HepG2 (cell line): Measurements from ENCODE around the gene WDFY1. TPM values are rescaled to one million over a fixed set of nuclear protein-coding genes. Genes with fewer than 3 reads are reported as not detected.

Experiments
- CSRNP2 ChIP-seq: sonication (generic); formaldehyde crosslinking; conservative IDR thresholded peaks from 2 replicates; pipeline ENCODE4 v1.8.0; 2022; ENCODE audit warnings: low read depth, missing genetic modification reagents
- ELF3 ChIP-seq: IDR thresholded peaks from 2 replicates; pipeline ENCODE4 v1.6.1; 2016; ENCODE audit warnings: missing genetic modification reagents, missing compliant biosample characterization
- GTF3A ChIP-seq: sonication (generic); formaldehyde crosslinking; conservative IDR thresholded peaks from 2 replicates; pipeline ENCODE4 v1.4.0; 2020; ENCODE audit warnings: mild to moderate bottlenecking, missing genetic modification reagents
- HNRNPLL ChIP-seq: fragments of 200-400 bp; formaldehyde crosslinking; IDR thresholded peaks from 2 replicates; pipeline ENCODE4 v1.6.1; 2017; ENCODE audit warnings: mild to moderate bottlenecking, low read depth, low read length; ENCODE audit not compliant: poor library complexity, severe bottlenecking
- HOXA3 ChIP-seq: sonication (generic); formaldehyde crosslinking; IDR thresholded peaks from 2 replicates; pipeline ENCODE4 v1.5.0; 2020; ENCODE audit warnings: missing genetic modification reagents
- HOXA9 ChIP-seq: sonication (generic); formaldehyde crosslinking; IDR thresholded peaks from 2 replicates; pipeline ENCODE4 v1.8.1; 2022; ENCODE audit warnings: missing genetic modification reagents, mild to moderate bottlenecking, moderate library complexity, borderline replicate concordance
- KLF12 ChIP-seq: sonication (generic); formaldehyde crosslinking; IDR thresholded peaks from 2 replicates; pipeline ENCODE4 v1.4.0; 2020; ENCODE audit warnings: missing genetic modification reagents, borderline replicate concordance
- PAX8 ChIP-seq: sonication (generic); formaldehyde crosslinking; IDR thresholded peaks from 2 replicates; pipeline ENCODE4 v1.8.0; 2022; ENCODE audit warnings: mild to moderate bottlenecking, missing genetic modification reagents, borderline replicate concordance
- PCBP2 ChIP-seq: fragments of 200-400 bp; formaldehyde crosslinking; optimal IDR thresholded peaks from 2 replicates; pipeline ENCODE3; 2018; ENCODE audit warnings: low read length, low read depth; ENCODE audit not compliant: poor library complexity, severe bottlenecking
- XBP1 ChIP-seq: sonication (generic); formaldehyde crosslinking; IDR thresholded peaks from 2 replicates; pipeline ENCODE4 v1.5.0; 2020; ENCODE audit warnings: missing genetic modification reagents
- ZNF205 ChIP-seq: IDR thresholded peaks from 2 replicates; pipeline ENCODE4 v1.6.1; 2018; ENCODE audit warnings: missing biosample characterization, missing genetic modification reagents
- ZNF260 ChIP-seq: sonication (generic); formaldehyde crosslinking; IDR thresholded peaks from 2 replicates; pipeline ENCODE4 v1.4.0; 2020; ENCODE audit warnings: missing genetic modification reagents, low read depth, mild to moderate bottlenecking, borderline replicate concordance
- ZNF639 ChIP-seq: conservative IDR thresholded peaks from 2 replicates; pipeline ENCODE4 v1.6.1; 2018; ENCODE audit warnings: missing genetic modification reagents
- ZNF691 ChIP-seq: sonication (generic); formaldehyde crosslinking; IDR thresholded peaks from 2 replicates; pipeline ENCODE4 v1.4.0; 2020; ENCODE audit warnings: missing genetic modification reagents, low read depth, mild to moderate bottlenecking, borderline replicate concordance
- ZSCAN22 ChIP-seq: sonication (generic); formaldehyde crosslinking; IDR thresholded peaks from 2 replicates; pipeline ENCODE4 v1.4.0; 2020; ENCODE audit warnings: mild to moderate bottlenecking, missing genetic modification reagents
- polyA plus RNA-seq, 8 experiments: library from polyadenylated mRNA; depleted of rRNA in 3 of 8; stranded (reverse) in 7 of 8; unstranded in 1 of 8; fragments of >200 nt; fragmentation: Illumina TruSeq in 4 of 8; extraction: Trizol in 4 of 8; gene quantifications; 2 replicates each; pipeline versions ENCODE4 v1.2.1 to v1.2.3, GENCODE V29; 2011 to 2016; ENCODE audit warnings: low read depth in 4 of 8, missing spikeins in 1 of 8, mixed read lengths in 1 of 8; ENCODE audit not compliant: insufficient read depth in 1 of 8
- total RNA-seq, 5 experiments: library from RNA; depleted of rRNA; stranded (reverse); fragments of >200 nt; fragmentation: Illumina TruSeq; extraction: Trizol; gene quantifications; 2 replicates each; pipeline ENCODE4 v1.2.3, GENCODE V29; 2016; ENCODE audit warnings: low read depth in 1 of 5
- TF ChIP-seq, protein P1 (sequence below): IDR thresholded peaks from 2 replicates; pipeline ENCODE4 v1.6.1; 2016; ENCODE audit warnings: mild to moderate bottlenecking
- TF ChIP-seq, protein P2 (sequence below): sonication (generic); formaldehyde crosslinking; IDR thresholded peaks from 2 replicates; pipeline ENCODE4 v1.4.0; 2020; ENCODE audit warnings: missing genetic modification reagents
- TF ChIP-seq, protein P3 (sequence below): IDR thresholded peaks from 2 replicates; pipeline ENCODE4 v1.4.0; 2020; ENCODE audit warnings: mild to moderate bottlenecking, missing genetic modification reagents

WDFY1 gene
- total and polyA plus RNA-seq, 2 of the 13 experiments (the other 11 are each of a cell fraction or from before 2014, with no cell fraction given) = 77.0 to 78.4 TPM

DNA sequence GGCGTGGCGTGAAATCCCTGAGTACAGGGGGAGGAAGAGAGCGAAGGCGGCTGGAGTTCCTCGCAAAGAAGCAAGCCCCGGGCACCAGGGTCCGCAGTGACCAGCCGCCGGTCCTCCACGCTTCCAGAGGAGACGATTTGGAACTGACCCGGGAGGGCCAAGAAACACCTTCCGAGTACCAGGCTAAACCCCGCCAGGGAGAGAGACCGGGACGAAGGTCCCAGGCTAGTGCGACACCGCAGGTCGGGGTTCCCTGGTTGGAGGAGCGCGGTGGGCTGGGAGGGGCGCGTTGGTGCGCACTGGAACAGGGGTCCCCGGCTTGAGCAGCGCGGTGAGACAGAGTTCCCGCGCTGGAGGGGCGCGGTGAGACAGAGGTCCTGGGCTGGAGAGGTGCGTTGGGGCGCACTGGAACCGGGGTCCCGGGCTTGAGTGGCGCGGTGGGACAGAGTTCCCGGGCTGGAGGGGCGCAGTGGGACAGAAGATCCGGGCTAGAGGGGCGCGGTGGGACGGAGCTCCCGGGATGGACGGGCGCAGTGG lies 901 bp downstream of the WDFY1 start (continued):
- no peak for TF ChIP-seq ZNF639
- peak; percentile 71 for TF ChIP-seq ZNF691 (CRISPR knock-in tag)
- TF ChIP-seq XBP1 (CRISPR knock-in tag) = no peak
- TF ChIP-seq HNRNPLL = peak; percentile 83
- no peak for TF ChIP-seq HOXA9
- TF ChIP-seq, protein P1, sequence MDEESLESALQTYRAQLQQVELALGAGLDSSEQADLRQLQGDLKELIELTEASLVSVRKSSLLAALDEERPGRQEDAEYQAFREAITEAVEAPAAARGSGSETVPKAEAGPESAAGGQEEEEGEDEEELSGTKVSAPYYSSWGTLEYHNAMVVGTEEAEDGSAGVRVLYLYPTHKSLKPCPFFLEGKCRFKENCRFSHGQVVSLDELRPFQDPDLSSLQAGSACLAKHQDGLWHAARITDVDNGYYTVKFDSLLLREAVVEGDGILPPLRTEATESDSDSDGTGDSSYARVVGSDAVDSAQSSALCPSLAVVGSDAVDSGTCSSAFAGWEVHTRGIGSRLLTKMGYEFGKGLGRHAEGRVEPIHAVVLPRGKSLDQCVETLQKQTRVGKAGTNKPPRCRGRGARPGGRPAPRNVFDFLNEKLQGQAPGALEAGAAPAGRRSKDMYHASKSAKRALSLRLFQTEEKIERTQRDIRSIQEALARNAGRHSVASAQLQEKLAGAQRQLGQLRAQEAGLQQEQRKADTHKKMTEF (CRISPR knock-in tag) = peak; percentile 25; the same call in 1 of the 2 replicates
- TF ChIP-seq KLF12 (CRISPR knock-in tag) = no peak
- TF ChIP-seq, protein P2, sequence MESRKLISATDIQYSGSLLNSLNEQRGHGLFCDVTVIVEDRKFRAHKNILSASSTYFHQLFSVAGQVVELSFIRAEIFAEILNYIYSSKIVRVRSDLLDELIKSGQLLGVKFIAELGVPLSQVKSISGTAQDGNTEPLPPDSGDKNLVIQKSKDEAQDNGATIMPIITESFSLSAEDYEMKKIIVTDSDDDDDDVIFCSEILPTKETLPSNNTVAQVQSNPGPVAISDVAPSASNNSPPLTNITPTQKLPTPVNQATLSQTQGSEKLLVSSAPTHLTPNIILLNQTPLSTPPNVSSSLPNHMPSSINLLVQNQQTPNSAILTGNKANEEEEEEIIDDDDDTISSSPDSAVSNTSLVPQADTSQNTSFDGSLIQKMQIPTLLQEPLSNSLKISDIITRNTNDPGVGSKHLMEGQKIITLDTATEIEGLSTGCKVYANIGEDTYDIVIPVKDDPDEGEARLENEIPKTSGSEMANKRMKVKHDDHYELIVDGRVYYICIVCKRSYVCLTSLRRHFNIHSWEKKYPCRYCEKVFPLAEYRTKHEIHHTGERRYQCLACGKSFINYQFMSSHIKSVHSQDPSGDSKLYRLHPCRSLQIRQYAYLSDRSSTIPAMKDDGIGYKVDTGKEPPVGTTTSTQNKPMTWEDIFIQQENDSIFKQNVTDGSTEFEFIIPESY (CRISPR knock-in tag) = no peak
- TF ChIP-seq, protein P3, sequence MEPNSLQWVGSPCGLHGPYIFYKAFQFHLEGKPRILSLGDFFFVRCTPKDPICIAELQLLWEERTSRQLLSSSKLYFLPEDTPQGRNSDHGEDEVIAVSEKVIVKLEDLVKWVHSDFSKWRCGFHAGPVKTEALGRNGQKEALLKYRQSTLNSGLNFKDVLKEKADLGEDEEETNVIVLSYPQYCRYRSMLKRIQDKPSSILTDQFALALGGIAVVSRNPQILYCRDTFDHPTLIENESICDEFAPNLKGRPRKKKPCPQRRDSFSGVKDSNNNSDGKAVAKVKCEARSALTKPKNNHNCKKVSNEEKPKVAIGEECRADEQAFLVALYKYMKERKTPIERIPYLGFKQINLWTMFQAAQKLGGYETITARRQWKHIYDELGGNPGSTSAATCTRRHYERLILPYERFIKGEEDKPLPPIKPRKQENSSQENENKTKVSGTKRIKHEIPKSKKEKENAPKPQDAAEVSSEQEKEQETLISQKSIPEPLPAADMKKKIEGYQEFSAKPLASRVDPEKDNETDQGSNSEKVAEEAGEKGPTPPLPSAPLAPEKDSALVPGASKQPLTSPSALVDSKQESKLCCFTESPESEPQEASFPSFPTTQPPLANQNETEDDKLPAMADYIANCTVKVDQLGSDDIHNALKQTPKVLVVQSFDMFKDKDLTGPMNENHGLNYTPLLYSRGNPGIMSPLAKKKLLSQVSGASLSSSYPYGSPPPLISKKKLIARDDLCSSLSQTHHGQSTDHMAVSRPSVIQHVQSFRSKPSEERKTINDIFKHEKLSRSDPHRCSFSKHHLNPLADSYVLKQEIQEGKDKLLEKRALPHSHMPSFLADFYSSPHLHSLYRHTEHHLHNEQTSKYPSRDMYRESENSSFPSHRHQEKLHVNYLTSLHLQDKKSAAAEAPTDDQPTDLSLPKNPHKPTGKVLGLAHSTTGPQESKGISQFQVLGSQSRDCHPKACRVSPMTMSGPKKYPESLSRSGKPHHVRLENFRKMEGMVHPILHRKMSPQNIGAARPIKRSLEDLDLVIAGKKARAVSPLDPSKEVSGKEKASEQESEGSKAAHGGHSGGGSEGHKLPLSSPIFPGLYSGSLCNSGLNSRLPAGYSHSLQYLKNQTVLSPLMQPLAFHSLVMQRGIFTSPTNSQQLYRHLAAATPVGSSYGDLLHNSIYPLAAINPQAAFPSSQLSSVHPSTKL = 0 out of 2 replicates have a peak, but pooled peaks have one; percentile 30
- TF ChIP-seq PAX8 (CRISPR knock-in tag) = no peak
- 0 out of 2 replicates have a peak, but pooled peaks have one; percentile 9 for TF ChIP-seq ELF3 (CRISPR knock-in tag)
- no peak for TF ChIP-seq PCBP2
- TF ChIP-seq CSRNP2 (CRISPR knock-in tag) = no peak
- TF ChIP-seq ZNF205 (CRISPR knock-in tag) = peak; percentile 68; the same call in 1 of the 2 replicates
- no peak for TF ChIP-seq ZSCAN22
- TF ChIP-seq GTF3A (CRISPR knock-in tag) = no peak
- no peak; the same call in 1 of the 2 replicates for TF ChIP-seq ZNF260 (CRISPR knock-in tag)
- peak; percentile 21; the same call in 1 of the 2 replicates for TF ChIP-seq HOXA3 (CRISPR knock-in tag)
